ENCODE measurements around the gene HBA1.

DNA sequence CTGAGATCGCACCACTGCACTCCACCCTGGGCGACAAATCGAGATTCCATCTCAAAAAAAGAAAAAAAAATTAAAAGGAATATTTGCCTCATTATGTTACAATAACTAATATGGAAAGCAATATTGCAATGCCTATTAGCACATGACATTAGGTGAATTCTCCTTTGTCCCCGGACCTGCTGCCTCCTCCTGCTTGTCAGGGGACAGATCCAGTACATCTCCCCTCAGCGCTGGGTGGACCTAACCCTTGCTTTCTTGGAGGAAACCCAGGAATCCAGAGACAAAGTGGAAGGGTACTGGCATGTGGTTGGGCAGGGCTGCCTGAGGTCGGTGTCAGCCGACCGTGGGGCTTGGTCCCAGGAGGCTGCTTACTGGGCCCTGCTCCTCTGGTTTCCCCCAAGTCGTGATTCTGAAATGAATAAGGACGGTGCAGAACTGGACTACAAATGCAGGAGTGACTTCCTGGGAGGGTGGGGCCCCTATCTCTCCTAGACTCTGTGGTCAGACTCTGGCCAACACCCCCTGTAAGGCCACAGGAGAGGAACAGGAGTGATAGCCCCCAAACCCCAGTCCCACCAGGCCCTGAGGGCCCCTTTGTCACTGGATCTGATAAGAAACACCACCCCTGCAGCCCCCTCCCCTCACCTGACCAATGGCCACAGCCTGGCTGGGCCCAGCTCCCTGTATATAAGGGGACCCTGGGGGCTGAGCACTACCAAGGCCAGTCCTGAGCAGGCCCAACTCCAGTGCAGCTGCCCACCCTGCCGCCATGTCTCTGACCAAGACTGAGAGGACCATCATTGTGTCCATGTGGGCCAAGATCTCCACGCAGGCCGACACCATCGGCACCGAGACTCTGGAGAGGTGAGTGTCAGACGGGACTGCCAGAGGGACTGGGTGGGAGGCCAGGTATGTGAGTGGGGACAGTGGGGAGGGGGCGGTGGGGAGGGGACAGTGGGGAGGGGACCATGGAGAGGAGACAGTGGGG is 24.0 kb upstream of the HBA1 start, which contains the start of gene HBZ:
- TF ChIP-seq, protein P1, sequence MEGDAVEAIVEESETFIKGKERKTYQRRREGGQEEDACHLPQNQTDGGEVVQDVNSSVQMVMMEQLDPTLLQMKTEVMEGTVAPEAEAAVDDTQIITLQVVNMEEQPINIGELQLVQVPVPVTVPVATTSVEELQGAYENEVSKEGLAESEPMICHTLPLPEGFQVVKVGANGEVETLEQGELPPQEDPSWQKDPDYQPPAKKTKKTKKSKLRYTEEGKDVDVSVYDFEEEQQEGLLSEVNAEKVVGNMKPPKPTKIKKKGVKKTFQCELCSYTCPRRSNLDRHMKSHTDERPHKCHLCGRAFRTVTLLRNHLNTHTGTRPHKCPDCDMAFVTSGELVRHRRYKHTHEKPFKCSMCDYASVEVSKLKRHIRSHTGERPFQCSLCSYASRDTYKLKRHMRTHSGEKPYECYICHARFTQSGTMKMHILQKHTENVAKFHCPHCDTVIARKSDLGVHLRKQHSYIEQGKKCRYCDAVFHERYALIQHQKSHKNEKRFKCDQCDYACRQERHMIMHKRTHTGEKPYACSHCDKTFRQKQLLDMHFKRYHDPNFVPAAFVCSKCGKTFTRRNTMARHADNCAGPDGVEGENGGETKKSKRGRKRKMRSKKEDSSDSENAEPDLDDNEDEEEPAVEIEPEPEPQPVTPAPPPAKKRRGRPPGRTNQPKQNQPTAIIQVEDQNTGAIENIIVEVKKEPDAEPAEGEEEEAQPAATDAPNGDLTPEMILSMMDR (IDR thresholded peaks at IDR 0.05; ENCODE audit: extremely low read depth in 1 of 2, insufficient read depth in 1 of 2, low read depth in 1 of 2, low read length in 2 of 2): no peak
- TF ChIP-seq POLR2A (IDR thresholded peaks at IDR 0.05; ENCODE audit: low read depth, low read length): no peak
- TF ChIP-seq MYC (IDR thresholded peaks at IDR 0.05; ENCODE audit: low read depth, low read length): no peak

Data from endothelial cell of umbilical vein (primary cell).